ENCODE results near the gene RNF208. TPM values are rescaled to one million over a fixed set of nuclear protein-coding genes. Genes with fewer than 3 reads are reported as not detected.

RNF208 gene
- total RNA-seq, 4 donors from 2014 or later, result 2.3 to 26.5 (median 7.5) TPM; not detected in 1

DNA sequence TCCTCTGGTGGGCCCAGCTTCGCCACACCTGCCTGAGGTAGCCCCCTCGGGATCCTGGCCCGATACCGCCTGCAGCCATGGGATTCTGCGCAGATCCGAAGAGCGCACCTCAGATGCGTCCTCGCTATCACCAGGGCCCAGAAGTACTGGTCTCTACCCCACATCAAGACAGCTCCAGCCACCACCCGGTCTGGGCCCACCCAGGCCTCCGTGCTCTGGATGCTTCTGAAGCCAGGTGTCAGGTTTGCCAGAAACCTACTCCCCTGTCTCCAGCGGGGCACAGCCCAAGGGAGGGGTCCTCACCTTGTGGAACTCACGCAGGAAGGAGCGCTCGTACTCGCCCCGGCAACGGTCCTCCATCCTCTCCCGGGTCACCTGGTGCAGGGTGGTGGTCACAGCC is 36.1 kb downstream of the RNF208 start:
- intact Hi-C loops (cut with DNase I; ENCODE audit: low total_unique reads), result no loop called here
- in situ Hi-C loops (cut with MboI; ENCODE audit: low pct_ligation_motif_present in 1 of 4, low pct_unique_long_range_greater_than_20kb in 1 of 4, low sequenced_read_pairs in 3 of 4), result no loop called here
- Histone ChIP-seq H3K27ac (no peak overlapping the region), H3K36me3 (peaks cover 0 to 28% (median 9%) of the 10 kb centered on the region in 4 donors), H3K4me3 (no peak overlapping the region), H3K9me3 (no peaks in the 10 kb centered on the region), H3K27me3 (no peaks in the 10 kb centered on the region), H3K4me1 (peaks cover 36 to 41% (median 39%) of the 10 kb centered on the region in 4 donors)
- WGBS, 2 donors (ENCODE audit: low coverage in 1 of 2), result 93% methylated on average over 15 of the region's 19 CpGs; no CpG with 5 or more reads in 1 of the 2 donors
- TF ChIP-seq, protein P1, sequence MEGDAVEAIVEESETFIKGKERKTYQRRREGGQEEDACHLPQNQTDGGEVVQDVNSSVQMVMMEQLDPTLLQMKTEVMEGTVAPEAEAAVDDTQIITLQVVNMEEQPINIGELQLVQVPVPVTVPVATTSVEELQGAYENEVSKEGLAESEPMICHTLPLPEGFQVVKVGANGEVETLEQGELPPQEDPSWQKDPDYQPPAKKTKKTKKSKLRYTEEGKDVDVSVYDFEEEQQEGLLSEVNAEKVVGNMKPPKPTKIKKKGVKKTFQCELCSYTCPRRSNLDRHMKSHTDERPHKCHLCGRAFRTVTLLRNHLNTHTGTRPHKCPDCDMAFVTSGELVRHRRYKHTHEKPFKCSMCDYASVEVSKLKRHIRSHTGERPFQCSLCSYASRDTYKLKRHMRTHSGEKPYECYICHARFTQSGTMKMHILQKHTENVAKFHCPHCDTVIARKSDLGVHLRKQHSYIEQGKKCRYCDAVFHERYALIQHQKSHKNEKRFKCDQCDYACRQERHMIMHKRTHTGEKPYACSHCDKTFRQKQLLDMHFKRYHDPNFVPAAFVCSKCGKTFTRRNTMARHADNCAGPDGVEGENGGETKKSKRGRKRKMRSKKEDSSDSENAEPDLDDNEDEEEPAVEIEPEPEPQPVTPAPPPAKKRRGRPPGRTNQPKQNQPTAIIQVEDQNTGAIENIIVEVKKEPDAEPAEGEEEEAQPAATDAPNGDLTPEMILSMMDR (IDR thresholded peaks at IDR 0.05), result no peak
- TF ChIP-seq EP300 (IDR thresholded peaks at IDR 0.05; ENCODE audit: low read depth) (no peak), POLR2A (IDR thresholded peaks at IDR 0.05) (no peak), POLR2AphosphoS5 (IDR thresholded peaks at IDR 0.05) (no peak)
- no peak for DNase-seq

DNA sequence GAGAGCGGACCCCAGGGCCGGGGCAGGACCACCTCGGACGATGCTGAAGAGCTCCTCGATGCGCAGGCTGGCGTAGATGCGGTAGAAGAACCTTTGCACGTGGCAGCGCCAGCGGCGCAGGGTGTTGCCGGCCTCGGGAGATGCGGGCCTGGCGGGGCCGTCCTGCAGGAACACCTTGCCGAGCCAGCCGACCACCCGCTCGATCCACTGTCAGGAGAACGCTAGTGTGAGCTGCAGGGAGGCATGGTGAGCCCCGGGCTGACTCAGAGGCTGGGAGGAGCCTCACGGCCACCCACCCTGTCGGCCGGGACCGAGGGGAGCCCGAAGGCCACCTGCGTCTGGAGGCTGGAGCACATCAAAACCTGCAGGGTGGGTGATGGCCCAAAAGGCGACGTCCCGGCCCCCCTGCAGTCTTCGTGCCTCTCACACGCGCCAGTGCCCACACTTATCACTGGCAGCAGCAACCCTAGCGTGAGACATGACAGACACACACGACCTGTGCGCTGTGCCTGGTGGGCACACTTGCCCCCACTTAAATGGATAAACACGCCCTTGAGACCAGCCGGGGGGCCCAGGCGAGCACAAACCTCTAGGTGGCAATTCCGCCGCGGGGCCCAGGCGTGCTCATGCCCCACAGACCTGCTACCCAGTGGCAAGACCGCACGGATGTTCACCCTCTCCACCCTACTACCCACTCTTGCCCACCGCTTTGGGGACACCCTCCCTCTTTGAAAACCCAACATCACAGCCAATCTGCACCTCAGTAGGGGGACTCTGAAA is 37.0 kb downstream of the RNF208 start:
- Histone ChIP-seq H3K27me3 (no peaks in the 10 kb centered on the region), H3K4me1 (peaks cover 28 to 33% (median 31%) of the 10 kb centered on the region in 4 donors), H3K9me3 (no peaks in the 10 kb centered on the region), H3K27ac (no peak overlapping the region), H3K4me3 (no peak overlapping the region), H3K36me3 (peaks cover 0 to 35% (median 12%) of the 10 kb centered on the region in 4 donors)
- no peak for TF ChIP-seq POLR2A (IDR thresholded peaks at IDR 0.05)
- no peak for TF ChIP-seq EP300 (IDR thresholded peaks at IDR 0.05; ENCODE audit: low read depth)
- TF ChIP-seq, protein P1 (IDR thresholded peaks at IDR 0.05), result no peak
- TF ChIP-seq POLR2AphosphoS5 (IDR thresholded peaks at IDR 0.05), result no peak
- in situ Hi-C loops (cut with MboI; ENCODE audit: low pct_ligation_motif_present in 1 of 4, low pct_unique_long_range_greater_than_20kb in 1 of 4, low sequenced_read_pairs in 3 of 4), result no loop called here
- intact Hi-C loops (cut with DNase I; ENCODE audit: low total_unique reads), result no loop called here
- no peak for DNase-seq
- WGBS, 2 donors (ENCODE audit: low coverage in 1 of 2), result 94 to 100% methylated on average over 2 to 39 of the region's 48 CpGs

DNA sequence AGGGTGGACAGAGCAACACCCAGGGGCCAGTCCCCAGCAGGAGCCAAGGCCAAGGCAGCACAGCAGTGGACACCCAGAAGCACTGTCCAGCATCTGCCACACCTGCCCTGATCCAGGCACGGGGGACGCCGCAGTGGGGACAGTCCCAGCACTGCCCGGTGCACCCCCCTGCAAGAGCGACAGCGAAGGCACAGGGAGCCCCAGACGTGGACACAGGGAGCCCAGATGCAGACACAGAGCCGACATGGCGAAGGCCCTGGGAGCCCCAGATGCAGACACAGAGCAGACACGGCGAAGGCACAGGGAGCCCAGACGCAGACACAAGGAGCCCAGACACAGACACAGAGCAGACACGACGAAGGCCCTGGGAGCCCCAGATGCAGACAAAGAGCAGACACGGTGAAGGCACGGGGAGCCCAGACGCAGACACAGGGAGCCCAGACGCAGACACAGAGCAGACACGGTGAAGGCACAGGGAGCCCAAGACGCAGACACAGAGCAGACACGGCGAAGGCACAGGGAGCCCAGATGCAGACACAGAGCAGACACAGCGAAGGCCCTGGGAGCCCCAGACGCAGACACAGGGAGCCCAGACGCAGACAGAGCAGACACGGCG is 38.0 kb downstream of the RNF208 start:
- 88 to 92% methylated on average over 5 to 27 of the region's 27 CpGs for WGBS, 2 donors (ENCODE audit: low coverage in 1 of 2)
- TF ChIP-seq, protein P1 (IDR thresholded peaks at IDR 0.05), result no peak
- no peak for TF ChIP-seq POLR2AphosphoS5 (IDR thresholded peaks at IDR 0.05)
- TF ChIP-seq POLR2A (IDR thresholded peaks at IDR 0.05), result no peak
- no peak for TF ChIP-seq EP300 (IDR thresholded peaks at IDR 0.05; ENCODE audit: low read depth)
- Histone ChIP-seq H3K9me3 (no peaks in the 10 kb centered on the region), H3K36me3 (peaks cover 0 to 39% (median 15%) of the 10 kb centered on the region in 4 donors), H3K27me3 (no peaks in the 10 kb centered on the region), H3K4me3 (no peak overlapping the region), H3K4me1 (peaks cover 19 to 23% (median 21%) of the 10 kb centered on the region in 4 donors), H3K27ac (no peak overlapping the region)
- intact Hi-C loops (cut with DNase I; ENCODE audit: low total_unique reads), result no loop called here
- in situ Hi-C loops (cut with MboI; ENCODE audit: low pct_ligation_motif_present in 1 of 4, low pct_unique_long_range_greater_than_20kb in 1 of 4, low sequenced_read_pairs in 3 of 4), result no loop called here
- no peak for DNase-seq

DNA sequence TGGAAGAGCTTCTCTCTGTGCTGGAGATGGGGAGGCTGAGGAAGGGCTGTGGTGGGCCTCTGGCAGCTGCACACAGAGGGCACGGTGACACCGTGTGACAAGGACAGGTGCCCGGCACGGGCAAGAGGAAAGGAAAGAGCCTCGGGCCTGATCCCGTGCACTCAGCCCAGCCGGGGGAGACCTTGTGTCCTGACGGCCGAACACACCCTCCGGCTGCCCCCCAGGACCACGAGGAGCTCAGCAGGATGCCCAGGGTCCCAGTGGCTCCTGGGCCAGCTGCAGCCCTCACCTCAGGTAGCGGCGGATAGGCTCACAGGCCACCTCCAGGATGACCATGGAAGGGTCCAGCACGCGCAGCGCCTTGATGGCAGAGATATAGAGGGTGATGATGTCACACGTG is 39.2 kb downstream of the RNF208 start:
- Histone ChIP-seq H3K9me3 (no peaks in the 10 kb centered on the region), H3K36me3 (peaks cover 0 to 39% (median 17%) of the 10 kb centered on the region in 4 donors), H3K27ac (no peak overlapping the region), H3K27me3 (no peaks in the 10 kb centered on the region), H3K4me1 (peaks cover 18 to 21% (median 19%) of the 10 kb centered on the region in 4 donors), H3K4me3 (no peak overlapping the region)
- in situ Hi-C loops (cut with MboI; ENCODE audit: low pct_ligation_motif_present in 1 of 4, low pct_unique_long_range_greater_than_20kb in 1 of 4, low sequenced_read_pairs in 3 of 4), result no loop called here
- TF ChIP-seq EP300 (IDR thresholded peaks at IDR 0.05; ENCODE audit: low read depth) (no peak), POLR2AphosphoS5 (IDR thresholded peaks at IDR 0.05) (no peak), POLR2A (IDR thresholded peaks at IDR 0.05) (no peak)
- TF ChIP-seq, protein P1 (IDR thresholded peaks at IDR 0.05), result no peak
- WGBS, 2 donors (ENCODE audit: low coverage in 1 of 2), result 91% methylated on average over 9 of the region's 17 CpGs; no CpG with 5 or more reads in 1 of the 2 donors
- no peak for DNase-seq
- intact Hi-C loops (cut with DNase I; ENCODE audit: low total_unique reads), result no loop called here
